ENCODE results near the gene MARCHF3. TPM values are rescaled to one million over a fixed set of nuclear protein-coding genes. Genes with fewer than 3 reads are reported as not detected.

The MARCHF3 gene
- total and polyA plus RNA-seq, 10 of the 15 experiments (the other 5 are each of a cell fraction or from before 2014, with no cell fraction given), result 3.6 to 24.1 (median 11.3) TPM

GRCh38 chr5:127038550-127038949 lies 8.2 kb upstream of the MARCHF3 start (continued):
- TF ChIP-seq SMC3 (IDR thresholded peaks at IDR 0.05; ENCODE audit: borderline replicate concordance, low read length), result no peak
- TF ChIP-seq CREM (IDR thresholded peaks at IDR 0.05; ENCODE audit: low read depth), result no peak
- no peak for TF ChIP-seq MAX (IDR thresholded peaks at IDR 0.05; ENCODE audit: low read depth, low read length)

- ChIA-PET CTCF (interaction anchor here (0.6 to 1.8 kb wide), 7 partner anchors 12 to 41 kb away, joined by 3 to 6 read pairs (median 4); no protein-coding TSS in a partner anchor), SMC1A (ENCODE audit: uncharacterized antibody, unreplicated experiment) (interaction anchor here (0.7 to 2.1 kb wide), 5 partner anchors 15 to 254 kb away, joined by 3 to 5 read pairs (median 3); no protein-coding TSS in a partner anchor), RAD21 (ENCODE audit: unreplicated experiment) (interaction anchor here (0.7 to 2.0 kb wide), 5 partner anchors 18 to 93 kb away, joined by 3 to 12 read pairs (median 4); partner anchors contain the start of gene C5orf63), POLR2A (interaction anchor here (0.6 to 1.7 kb wide), 9 partner anchors 10 to 186 kb away, joined by 3 to 9 read pairs (median 4); partner anchors contain the start of gene C5orf63)
- Histone ChIP-seq H3K27me3 (replicated peaks in 1 of 2; ENCODE audit: control insufficient read depth in 2 of 2, insufficient read depth in 2 of 2, low read length in 1 of 2) (no peaks in the 10 kb centered on the region), H3K4me3 (no peak overlapping the region), H3K27ac (ENCODE audit: control insufficient read depth, insufficient read depth) (no peak overlapping the region), H3K79me2 (ENCODE audit: control insufficient read depth, insufficient read depth, low read length) (peaks cover 2% of the 10 kb centered on the region), H3K4me1 (ENCODE audit: control insufficient read depth, insufficient read depth, low read length) (peaks cover 6% of the 10 kb centered on the region), H2AFZ (ENCODE audit: control insufficient read depth, low read depth, low read length) (no peak overlapping the region), H3K4me2 (ENCODE audit: control insufficient read depth, insufficient read depth) (no peak overlapping the region; the same call in 1 of the 2 replicates), H3K9ac (ENCODE audit: control insufficient read depth, insufficient read depth, low read length) (no peak overlapping the region), H3K9me3 (replicated peaks; ENCODE audit: control insufficient read depth, insufficient read depth, low read length) (no peaks in the 10 kb centered on the region), H3K36me3 (ENCODE audit: control insufficient read depth in 2 of 2, insufficient read depth in 2 of 2, low read length in 1 of 2) (no peaks in the 10 kb centered on the region), H4K20me1 (ENCODE audit: control insufficient read depth, insufficient read depth) (no peaks in the 10 kb centered on the region)
- WGBS (ENCODE audit: insufficient coverage, insufficient replicate concordance, low lambda C conversion rate, missing lambda C conversion rate), result 71% methylated on average over 2 of the region's 2 CpGs
- TF ChIP-seq ZNF384 (IDR thresholded peaks at IDR 0.05; ENCODE audit: borderline replicate concordance, low read depth, low read length), result no peak
- no peak for TF ChIP-seq USF2 (IDR thresholded peaks at IDR 0.05; ENCODE audit: borderline replicate concordance, low read depth, low read length)
- no peak for TF ChIP-seq HSF1 (IDR thresholded peaks at IDR 0.05; ENCODE audit: low read depth, low read length)
- no peak for TF ChIP-seq NR2F1 (conservative IDR thresholded peaks at IDR 0.05)
- no peak for TF ChIP-seq NFYA (IDR thresholded peaks at IDR 0.05; ENCODE audit: borderline replicate concordance, low read depth, low read length)
- no peak for TF ChIP-seq TBL1XR1 (IDR thresholded peaks at IDR 0.05; ENCODE audit: low read depth, low read length)
- no peak for TF ChIP-seq BHLHE40 (IDR thresholded peaks at IDR 0.05; ENCODE audit: borderline replicate concordance in 1 of 2, low read depth in 2 of 2, low read length in 1 of 2)
- TF ChIP-seq NRF1 (conservative IDR thresholded peaks at IDR 0.05; ENCODE audit: low read depth, low read length), result no peak
- no peak for TF ChIP-seq POLR2A (IDR thresholded peaks at IDR 0.05; ENCODE audit: low read depth, low read length)
- no peak for TF ChIP-seq ZNF592 (IDR thresholded peaks at IDR 0.05)
- TF ChIP-seq USF1 (IDR thresholded peaks at IDR 0.05; ENCODE audit: borderline replicate concordance, extremely low read length, insufficient read depth, low read depth, low read length), result no peak
- no peak for TF ChIP-seq NR2C1 (IDR thresholded peaks at IDR 0.05)
- DNase-seq (ENCODE audit: low read depth, low spot score) (no peak), ATAC-seq (no peak), FAIRE-seq (no peak)
- in situ Hi-C loops (cut with MboI) (no loop called here), intact Hi-C loops (cut with micrococcal nuclease; ENCODE audit: unreplicated experiment) (loop anchor here (2.0 kb wide), 2 partner anchors 43 to 59 kb away; no protein-coding TSS in a partner anchor)
- BruUV-seq (replicated peaks), result no TSS peak
These were observed 1.5 kb upstream of the MARCHF3 start for GRCh38 chr5:127031863-127032232.

Measured in GM12878 (cell line).